Bronchial epithelial cell (primary cell): ENCODE results near the gene CMIP. TPM values are rescaled to one million over a fixed set of nuclear protein-coding genes. Genes with fewer than 3 reads are reported as not detected.
"Not testable (repeated sequence)": the region's sequence is repeated elsewhere in the genome, so short reads cannot be mapped to it uniquely, and the experiment has no call there.

Source experiments
- DNase-seq: peaks from one replicate; pipeline ENCODE4 v3.0.0-alpha.2; 2010; ENCODE audit warnings: low read depth
- FAIRE-seq: peaks from 2 replicates; lab custom pipeline; 2011; peaks lifted over from hg19 to GRCh38; lab: Jason Lieb, UNC
- H3K27me3 ChIP-seq: 2 replicates; pipeline ENCODE4 v1.5.1; 2011; ENCODE audit warnings: low read length; ENCODE audit not compliant: control insufficient read depth, insufficient read depth
- H3K36me3 ChIP-seq: 2 replicates; pipeline ENCODE4 v1.5.1; 2011; ENCODE audit warnings: low read length; ENCODE audit not compliant: control insufficient read depth, insufficient read depth
- H3K4me3 ChIP-seq: 2 replicates; pipeline ENCODE4 v1.5.1; 2011; ENCODE audit warnings: mild to moderate bottlenecking, low read depth, low read length, control low read depth
- total RNA-seq: library from RNA; depleted of rRNA; stranded (reverse); fragments of >200 nt; gene quantifications from 2 replicates; pipeline ENCODE4 v1.2.1, GENCODE V29; 2014
- TF ChIP-seq, protein P1 (sequence below): IDR thresholded peaks from 2 replicates; pipeline ENCODE4 v1.5.1; 2011; ENCODE audit warnings: mild to moderate bottlenecking, moderate library complexity, low read length, control low read depth, inconsistent platforms; ENCODE audit not compliant: insufficient read depth, severe bottlenecking

The CMIP gene
- total RNA-seq, 1 donor from 2014 or later = 21.1 TPM

DNA sequence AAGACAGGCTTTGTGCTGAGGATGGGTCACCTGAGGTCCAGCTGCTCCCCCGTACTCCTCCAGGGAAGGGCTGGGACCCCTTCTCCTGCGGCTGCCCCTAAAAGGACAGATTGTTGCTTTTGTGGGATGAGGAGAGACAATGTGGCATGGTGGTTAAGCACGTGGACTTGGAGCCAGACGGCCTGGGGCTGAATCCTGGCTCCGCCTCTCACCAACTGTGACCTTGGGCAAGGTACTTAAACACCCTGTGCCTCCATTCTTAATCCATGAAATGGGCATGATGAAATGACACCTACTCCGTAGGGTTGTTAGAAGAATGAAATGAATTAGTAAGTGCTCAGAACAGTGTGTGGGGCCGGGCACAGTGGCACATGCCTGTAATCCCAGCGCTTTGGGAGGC is 294.9 kb downstream of the CMIP start:
- H3K4me3 ChIP-seq = no peak overlapping the region
- no peaks in the 10 kb centered on the region for H3K36me3 ChIP-seq
- TF ChIP-seq, protein P1, sequence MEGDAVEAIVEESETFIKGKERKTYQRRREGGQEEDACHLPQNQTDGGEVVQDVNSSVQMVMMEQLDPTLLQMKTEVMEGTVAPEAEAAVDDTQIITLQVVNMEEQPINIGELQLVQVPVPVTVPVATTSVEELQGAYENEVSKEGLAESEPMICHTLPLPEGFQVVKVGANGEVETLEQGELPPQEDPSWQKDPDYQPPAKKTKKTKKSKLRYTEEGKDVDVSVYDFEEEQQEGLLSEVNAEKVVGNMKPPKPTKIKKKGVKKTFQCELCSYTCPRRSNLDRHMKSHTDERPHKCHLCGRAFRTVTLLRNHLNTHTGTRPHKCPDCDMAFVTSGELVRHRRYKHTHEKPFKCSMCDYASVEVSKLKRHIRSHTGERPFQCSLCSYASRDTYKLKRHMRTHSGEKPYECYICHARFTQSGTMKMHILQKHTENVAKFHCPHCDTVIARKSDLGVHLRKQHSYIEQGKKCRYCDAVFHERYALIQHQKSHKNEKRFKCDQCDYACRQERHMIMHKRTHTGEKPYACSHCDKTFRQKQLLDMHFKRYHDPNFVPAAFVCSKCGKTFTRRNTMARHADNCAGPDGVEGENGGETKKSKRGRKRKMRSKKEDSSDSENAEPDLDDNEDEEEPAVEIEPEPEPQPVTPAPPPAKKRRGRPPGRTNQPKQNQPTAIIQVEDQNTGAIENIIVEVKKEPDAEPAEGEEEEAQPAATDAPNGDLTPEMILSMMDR = no peak
- DNase-seq = no peak
- no peaks in the 10 kb centered on the region for H3K27me3 ChIP-seq
- FAIRE-seq = no peak

DNA sequence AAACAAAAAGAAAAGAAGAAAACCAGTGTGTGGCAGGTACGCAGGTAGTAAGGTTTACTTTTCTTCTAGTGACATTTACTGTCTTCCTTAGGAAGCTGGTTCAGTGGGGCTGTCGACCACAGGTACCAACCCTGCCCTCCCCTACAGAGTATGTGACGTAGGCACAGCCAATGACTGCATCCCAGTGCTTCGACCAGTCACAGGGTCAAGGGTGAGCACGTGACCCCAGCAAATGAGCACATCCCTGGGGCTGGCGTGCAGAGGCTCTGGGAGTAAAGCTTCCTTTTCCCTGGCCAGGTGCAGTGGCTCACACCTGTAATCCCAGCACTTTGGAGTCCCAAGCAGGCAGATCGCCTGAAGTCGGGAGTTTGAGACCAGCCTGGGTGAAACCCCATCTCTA is 295.6 kb downstream of the CMIP start:
- TF ChIP-seq, protein P1 = no peak
- FAIRE-seq = no peak
- Histone ChIP-seq H3K36me3 (no peaks in the 10 kb centered on the region), H3K4me3 (no peak overlapping the region), H3K27me3 (no peaks in the 10 kb centered on the region)
- no peak for DNase-seq

DNA sequence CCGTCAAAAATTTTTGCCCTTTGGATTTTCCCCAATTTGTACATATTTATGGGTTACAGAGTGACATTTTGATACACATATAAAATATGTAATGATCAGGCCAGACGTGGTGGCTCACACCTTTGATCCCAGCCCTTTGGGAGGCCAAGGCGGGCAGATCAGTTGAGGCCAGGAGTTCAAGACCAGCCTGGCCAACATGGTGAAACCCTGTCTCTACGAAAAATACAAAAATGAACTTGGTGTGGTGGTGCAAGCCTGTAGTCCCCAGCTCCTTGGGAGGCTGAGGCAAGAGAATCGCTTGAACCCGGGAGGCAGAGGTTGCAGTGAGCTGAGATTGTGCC is 296.8 kb downstream of the CMIP start:
- not testable (repeated sequence) for FAIRE-seq, DNase-seq, H3K27me3 ChIP-seq, H3K4me3 ChIP-seq, H3K36me3 ChIP-seq

DNA sequence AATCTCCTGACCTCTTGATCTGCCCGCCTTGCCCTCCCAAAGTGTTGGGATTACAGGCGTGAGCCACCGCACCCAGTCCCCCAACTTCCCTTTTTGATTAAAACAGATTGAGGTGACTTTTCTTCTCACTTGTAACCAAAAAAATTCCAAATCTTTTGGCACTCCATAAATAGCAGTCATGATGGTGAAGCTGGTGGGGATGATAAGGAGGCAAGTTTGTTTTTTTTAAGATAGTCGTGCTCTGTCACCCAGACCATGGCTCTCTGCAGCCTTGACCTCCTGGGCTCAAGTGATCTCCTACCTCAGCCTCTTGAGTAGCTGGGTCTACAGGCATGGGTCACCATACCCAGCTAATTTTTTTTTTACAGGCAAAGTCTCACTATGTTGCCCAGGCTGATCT is 299.8 kb downstream of the CMIP start:
- Histone ChIP-seq H3K27me3 (no peaks in the 10 kb centered on the region), H3K36me3 (no peaks in the 10 kb centered on the region), H3K4me3 (no peak overlapping the region)
- TF ChIP-seq, protein P1 = no peak
- FAIRE-seq = no peak
- no peak for DNase-seq

DNA sequence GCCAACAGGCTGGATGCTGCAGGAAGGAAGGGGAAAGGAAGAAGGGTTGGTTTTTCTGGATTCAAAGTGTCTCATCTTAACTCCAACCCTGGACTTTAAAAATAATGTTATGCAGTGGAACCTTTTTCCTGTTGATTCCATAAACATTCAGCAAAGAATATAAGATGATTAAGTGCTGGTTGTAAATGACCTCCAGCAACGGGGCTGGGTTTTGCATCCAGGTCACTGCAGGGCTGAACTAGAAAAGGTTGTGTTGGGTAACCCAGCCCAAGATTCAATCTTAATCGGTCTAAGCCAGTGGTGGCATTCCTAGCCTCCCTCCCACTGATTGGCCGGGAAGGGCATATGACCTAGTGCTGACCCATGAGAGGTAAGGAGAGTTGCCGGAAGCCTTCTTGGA is 300.3 kb downstream of the CMIP start:
- no peaks in the 10 kb centered on the region for H3K27me3 ChIP-seq
- H3K36me3 ChIP-seq = no peaks in the 10 kb centered on the region
- no peak overlapping the region for H3K4me3 ChIP-seq
- TF ChIP-seq, protein P1 = no peak
- no peak for FAIRE-seq
- DNase-seq = no peak

DNA sequence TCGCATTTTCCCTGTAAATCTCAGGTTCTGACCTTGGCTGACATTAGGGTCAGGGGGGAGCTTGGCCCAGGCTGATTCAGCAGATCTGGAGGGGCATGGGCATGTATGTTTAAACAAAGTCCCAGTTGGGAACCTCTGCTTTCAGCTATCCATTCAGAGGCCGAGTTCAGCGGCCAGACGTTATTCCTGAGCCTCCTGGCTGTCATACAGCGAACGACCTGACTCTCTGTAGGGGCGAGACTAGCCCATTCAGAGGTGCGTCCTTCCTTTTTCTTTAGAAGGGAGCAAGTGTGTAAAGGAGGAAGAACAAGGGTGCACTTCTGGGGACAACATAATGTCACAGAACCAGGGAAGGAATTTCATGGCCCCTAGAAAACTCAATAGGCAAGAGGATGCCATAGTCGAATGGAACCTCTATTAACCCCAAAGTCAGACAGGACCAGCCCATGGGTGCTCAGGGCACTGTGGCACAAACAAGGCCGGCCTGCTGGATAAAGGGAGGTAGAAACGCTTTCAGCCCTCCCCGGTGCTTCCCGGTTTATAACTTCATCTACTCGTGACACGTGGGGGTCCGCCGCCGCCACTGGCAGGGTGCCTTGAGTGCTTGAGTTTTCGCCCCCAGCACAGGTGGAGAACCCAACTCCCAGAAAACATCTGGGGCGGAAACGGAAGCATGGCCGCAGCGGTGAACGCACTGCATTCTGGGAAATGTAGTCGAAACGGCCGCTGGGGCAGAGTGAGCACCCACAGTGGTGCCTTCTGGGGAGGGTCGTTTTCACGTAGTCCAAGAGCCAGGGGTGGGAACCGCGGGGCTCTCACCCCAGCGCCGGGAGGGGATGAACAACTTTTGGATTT is 301.3 kb downstream of the CMIP start:
- H3K36me3 ChIP-seq = no peaks in the 10 kb centered on the region
- DNase-seq (peak; percentile 31), FAIRE-seq (no peak)
- H3K27me3 ChIP-seq = no peaks in the 10 kb centered on the region
- TF ChIP-seq, protein P1 = no peak
- peak overlapping the region; percentile 23 for H3K4me3 ChIP-seq
